Stimulated activated effector memory CD8-positive, alpha-beta T cell treated with anti-CD3 and anti-CD28 coated beads, Interleukin-12 subunit alpha, Interleukin-12 subunit beta, amount 100 ng/mL, for 72 hours (primary cell): ENCODE data around the gene MT1X.
"Not testable (repeated sequence)": the region's sequence is repeated elsewhere in the genome, so short reads cannot be mapped to it uniquely, and the experiment has no call there.

Source experiments
- ATAC-seq: fragments of 150-1000 bp; cut with Tn5 transposase; 2 replicates; pipeline ENCODE4 v1.10.0; 2021
- DNase-seq, 2 donors: peaks; one replicate each; pipeline ENCODE4 v3.0.0; 2021 to 2022; ENCODE audit warnings: low spot score in 2 of 2
- H3K27ac Mint-ChIP-seq: one replicate; pipeline ENCODE4 v1.8.0; 2022; ENCODE audit warnings: mild to moderate bottlenecking, mixed read lengths
- H3K36me3 Mint-ChIP-seq: one replicate; pipeline ENCODE4 v1.8.0; 2022; ENCODE audit warnings: mild to moderate bottlenecking, mixed read lengths
- H3K4me1 Mint-ChIP-seq: one replicate; pipeline ENCODE4 v1.8.0; 2022; ENCODE audit warnings: mixed read lengths
- H3K4me3 Mint-ChIP-seq: one replicate; pipeline ENCODE4 v1.8.0; 2022; ENCODE audit warnings: mild to moderate bottlenecking, mixed read lengths
- H3K9me3 Mint-ChIP-seq: one replicate; pipeline ENCODE4 v1.8.0; 2022; ENCODE audit warnings: mixed read lengths

The MT1X gene

GRCh38 chr16:56647641-56648431 is 34.4 kb upstream of the MT1X start:
- Mint-ChIP-seq H3K27ac (no peak overlapping the region), H3K4me1 (peaks cover 16% of the 10 kb centered on the region), H3K9me3 (no peaks in the 10 kb centered on the region), H3K4me3 (no peak overlapping the region), H3K36me3 (no peaks in the 10 kb centered on the region)
- no peak for DNase-seq
- ATAC-seq: no peak

DNA sequence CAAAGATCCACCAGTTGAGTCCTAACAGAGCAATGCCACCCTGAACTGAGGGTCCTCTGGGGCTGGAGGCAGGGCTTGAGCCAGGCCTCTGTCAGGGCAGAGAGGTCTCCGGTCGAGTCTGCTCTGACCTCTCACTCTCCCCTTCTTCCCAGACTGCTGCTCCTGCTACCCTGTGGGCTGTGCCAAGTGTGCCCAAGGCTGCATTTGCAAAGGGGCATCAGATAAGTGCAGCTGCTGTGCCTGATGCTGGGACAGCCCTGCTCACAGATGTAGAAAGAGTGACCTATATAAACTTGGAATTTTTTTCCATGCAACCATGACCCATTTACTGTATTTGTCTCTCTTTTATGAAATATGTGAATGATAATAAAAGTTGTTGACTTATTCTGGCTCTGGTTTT is 33.0 kb upstream of the MT1X start:
- no peaks in the 10 kb centered on the region for H3K9me3 Mint-ChIP-seq
- no peak for DNase-seq
- ATAC-seq: no peak
- H3K4me1 Mint-ChIP-seq: peaks cover 1% of the 10 kb centered on the region
- no peaks in the 10 kb centered on the region for H3K36me3 Mint-ChIP-seq
- H3K27ac Mint-ChIP-seq: no peak overlapping the region
- no peak overlapping the region for H3K4me3 Mint-ChIP-seq

GRCh38 chr16:56649820-56650219 is 32.5 kb upstream of the MT1X start:
- Mint-ChIP-seq H3K27ac (no peak overlapping the region), H3K4me3 (no peak overlapping the region), H3K36me3 (no peaks in the 10 kb centered on the region), H3K4me1 (no peaks in the 10 kb centered on the region), H3K9me3 (no peaks in the 10 kb centered on the region)
- DNase-seq (no peak), ATAC-seq (no peak)

GRCh38 chr16:56651586-56651985 is 30.7 kb upstream of the MT1X start, which contains the start of gene MT1B:
MT1B (plus strand) TSS chr16:56651886; CDS start chr16:56651954, 68 bp downstream.
- Mint-ChIP-seq H3K9me3 (no peaks in the 10 kb centered on the region), H3K4me1 (no peaks in the 10 kb centered on the region), H3K4me3 (no peak within 1 kb of the TSS), H3K36me3 (no peaks in the 10 kb centered on the region), H3K27ac (no peak within 1 kb of the TSS)
- no peak for ATAC-seq
- no peak for DNase-seq

GRCh38 chr16:56652600-56652999 is 29.7 kb upstream of the MT1X start:
- no peaks in the 10 kb centered on the region for H3K4me1 Mint-ChIP-seq
- DNase-seq (no peak), ATAC-seq (no peak)
- H3K4me3 Mint-ChIP-seq: no peak overlapping the region
- no peaks in the 10 kb centered on the region for H3K36me3 Mint-ChIP-seq
- no peaks in the 10 kb centered on the region for H3K9me3 Mint-ChIP-seq
- no peak overlapping the region for H3K27ac Mint-ChIP-seq

DNA sequence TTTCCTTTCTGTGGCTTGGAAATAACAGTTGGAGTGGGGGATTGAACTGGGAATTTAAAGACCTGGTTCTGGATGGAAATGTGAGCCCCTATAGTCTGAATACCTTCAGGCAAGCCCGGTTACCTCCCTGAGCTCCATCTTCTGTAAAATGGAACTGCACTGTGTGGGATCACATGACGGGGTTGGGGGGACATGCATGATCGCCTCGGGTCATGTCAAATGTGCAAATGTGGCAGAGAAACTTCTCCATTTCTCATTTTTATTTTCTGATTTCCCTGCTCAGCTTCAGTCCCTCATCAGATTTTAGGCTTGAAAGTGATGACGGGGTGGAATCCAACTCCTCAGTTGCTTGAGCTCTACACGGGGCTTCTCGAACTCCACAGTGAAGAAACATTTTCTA is 29.1 kb upstream of the MT1X start:
- DNase-seq: no peak
- H3K4me1 Mint-ChIP-seq: peaks cover 6% of the 10 kb centered on the region
- ATAC-seq: no peak
- no peak overlapping the region for H3K4me3 Mint-ChIP-seq
- H3K36me3 Mint-ChIP-seq: no peaks in the 10 kb centered on the region
- no peak overlapping the region for H3K27ac Mint-ChIP-seq
- H3K9me3 Mint-ChIP-seq: no peaks in the 10 kb centered on the region

- H3K4me1 Mint-ChIP-seq: peaks cover 17% of the 10 kb centered on the region
- H3K9me3 Mint-ChIP-seq: no peaks in the 10 kb centered on the region
- H3K4me3 Mint-ChIP-seq: peak within 1 kb of the TSS; percentile 90
- peak within 1 kb of the TSS; percentile 85 for H3K27ac Mint-ChIP-seq
- no peaks in the 10 kb centered on the region for H3K36me3 Mint-ChIP-seq
- DNase-seq (peak; percentile 38 to 84), ATAC-seq (peak; percentile 83)
Observed at GRCh38 chr16:56657555-56658326, 24.5 kb upstream of the MT1X start, which contains the start of gene MT1F. MT1F (plus strand) TSS chr16:56657959; CDS start chr16:56658059, 100 bp downstream.

- peaks cover 22% of the 10 kb centered on the region for H3K4me1 Mint-ChIP-seq
- H3K27ac Mint-ChIP-seq: peak overlapping the region; percentile 85
- no peaks in the 10 kb centered on the region for H3K36me3 Mint-ChIP-seq
- no peaks in the 10 kb centered on the region for H3K9me3 Mint-ChIP-seq
- H3K4me3 Mint-ChIP-seq: peak overlapping the region; percentile 90
- no peak for DNase-seq
- no peak for ATAC-seq
Observed at GRCh38 chr16:56658327-56658875, 23.9 kb upstream of the MT1X start.

DNA sequence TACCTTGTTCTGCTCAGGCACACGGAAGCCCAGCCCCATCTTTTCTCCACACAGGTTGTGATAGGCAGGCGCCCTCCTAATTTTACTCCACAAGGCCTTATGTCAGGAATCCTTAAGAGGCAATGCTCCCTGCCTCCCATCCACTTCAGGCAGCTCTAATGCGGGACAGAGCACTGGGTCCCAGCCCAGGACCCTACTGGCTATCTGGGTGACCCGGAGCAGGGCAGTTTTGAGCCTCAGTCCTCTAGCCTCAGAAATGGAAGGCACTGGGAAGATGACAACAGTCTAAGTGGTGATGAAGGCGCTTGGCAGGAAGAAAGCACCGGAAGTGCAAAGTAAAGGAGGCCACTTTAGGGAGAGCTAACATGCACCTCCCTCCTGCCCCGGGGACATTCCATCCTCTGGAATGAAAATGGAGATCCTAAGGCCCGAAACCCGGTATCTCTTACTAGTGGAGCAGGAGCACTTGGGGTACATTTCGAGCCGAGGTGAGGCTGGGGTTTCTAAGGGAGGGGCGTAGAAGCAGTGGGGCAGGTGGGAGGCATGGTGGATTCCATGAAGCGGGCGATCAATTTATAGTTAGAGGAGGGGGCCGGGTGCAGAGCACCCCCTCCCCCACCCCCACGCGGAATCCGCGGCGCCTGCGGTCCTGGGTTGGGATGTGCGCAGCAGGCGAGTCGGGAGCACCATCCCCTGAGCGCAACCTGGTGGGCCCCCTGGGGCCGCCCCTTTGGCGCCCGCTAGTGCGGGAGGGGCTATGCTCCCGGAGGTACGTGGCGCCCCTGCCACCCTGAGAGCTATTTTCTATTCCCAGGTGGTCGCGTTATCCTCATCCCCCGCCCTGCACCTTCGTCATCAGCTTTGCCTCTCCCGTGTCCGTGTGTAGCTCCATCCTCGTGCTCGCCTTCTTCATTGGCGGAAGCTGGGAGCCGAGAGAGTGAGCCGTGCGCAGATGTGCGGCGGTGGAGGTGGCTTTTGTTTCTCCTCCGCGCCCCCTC is 19.6 kb upstream of the MT1X start:
- Mint-ChIP-seq H3K36me3 (no peaks in the 10 kb centered on the region), H3K4me3 (peak overlapping the region; percentile 76), H3K9me3 (no peaks in the 10 kb centered on the region), H3K4me1 (peaks cover 23% of the 10 kb centered on the region), H3K27ac (peak overlapping the region; percentile 82)
- peak in 1 of 2 donors; percentile 57 for DNase-seq
- peak; percentile 53 for ATAC-seq

DNA sequence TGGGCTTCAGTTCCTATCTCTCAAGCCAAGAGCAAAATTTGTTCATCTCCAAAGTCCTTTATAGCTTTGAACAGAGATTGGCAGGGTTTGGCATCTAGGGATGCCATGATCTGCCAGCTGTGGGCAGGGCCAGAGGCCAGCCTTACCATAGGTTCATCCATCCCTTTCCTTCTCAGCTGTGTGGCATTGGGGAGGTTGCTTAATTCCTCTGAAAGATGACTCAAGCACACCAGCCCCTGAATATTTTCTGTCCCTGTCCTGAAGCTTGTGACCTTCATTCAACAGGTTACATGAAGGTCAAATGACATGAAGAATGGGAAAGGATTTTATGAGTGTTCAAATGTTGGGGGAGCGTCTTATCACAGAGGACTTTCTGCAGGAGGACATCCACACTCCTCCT is 17.8 kb upstream of the MT1X start:
- no peaks in the 10 kb centered on the region for H3K36me3 Mint-ChIP-seq
- H3K4me1 Mint-ChIP-seq: peaks cover 30% of the 10 kb centered on the region
- no peak overlapping the region for H3K27ac Mint-ChIP-seq

GRCh38 chr16:56665286-56666261 is 16.7 kb upstream of the MT1X start:
- peak; percentile 47 for ATAC-seq
- H3K36me3 Mint-ChIP-seq, H3K9me3 Mint-ChIP-seq, H3K27ac Mint-ChIP-seq, H3K4me3 Mint-ChIP-seq, DNase-seq: not testable (repeated sequence)
- H3K4me1 Mint-ChIP-seq: peaks cover 35% of the 10 kb centered on the region

More for the DNA sequence above, 17.8 kb upstream of the MT1X start:
- Mint-ChIP-seq H3K9me3 (no peaks in the 10 kb centered on the region), H3K4me3 (no peak overlapping the region)
- ATAC-seq: no peak
- DNase-seq: no peak

- H3K4me1 Mint-ChIP-seq: peaks cover 26% of the 10 kb centered on the region
- H3K36me3 Mint-ChIP-seq: no peaks in the 10 kb centered on the region
- no peaks in the 10 kb centered on the region for H3K9me3 Mint-ChIP-seq
- DNase-seq (no peak), ATAC-seq (peak; percentile 36)
- H3K27ac Mint-ChIP-seq: no peak within 1 kb of the TSS
- H3K4me3 Mint-ChIP-seq: peak within 1 kb of the TSS; percentile 30
Observed at GRCh38 chr16:56667581-56668571, 14.4 kb upstream of the MT1X start, which contains the start of gene MT1G. MT1G (minus strand) TSS chr16:56668065; CDS start chr16:56667993, 72 bp downstream.
